ENCODE results near the gene KRTAP4-11. TPM values are rescaled to one million over a fixed set of nuclear protein-coding genes. Genes with fewer than 3 reads are reported as not detected.
"Not testable (repeated sequence)": the region's sequence is repeated elsewhere in the genome, so short reads cannot be mapped to it uniquely, and the experiment has no call there.

KRTAP4-11 gene
- total RNA-seq, 1 experiment from 2014 or later: not detected

- H3K4me2 ChIP-seq (ENCODE audit: low read length): peak within 1 kb of the TSS; percentile 46
- RAD21 ChIA-PET (ENCODE audit: low non-redundant PET in 1 of 2, low total read pairs in 2 of 2, uncharacterized antibody in 2 of 2, unreplicated experiment in 2 of 2); H3K27me3 ChIP-seq (ENCODE audit: insufficient read depth, low read length); intact Hi-C loops (cut with micrococcal nuclease); POLR2A ChIA-PET; H4K20me1 ChIP-seq (ENCODE audit: insufficient read depth); H3K9me2 ChIP-seq (ENCODE audit: insufficient read depth); H3K36me3 ChIP-seq (ENCODE audit: control insufficient read depth in 1 of 2, insufficient read depth in 2 of 2, low read length in 2 of 2); H3K79me2 ChIP-seq (ENCODE audit: insufficient read depth, low read length); CTCF ChIA-PET; DNase-seq (ENCODE audit: low read depth, low spot score); H3K9ac ChIP-seq (ENCODE audit: low read length); BruUV-seq (replicated peaks); ATAC-seq; H3K4me3 ChIP-seq (replicated peaks in 1 of 2; ENCODE audit: low read depth in 1 of 2, low read length in 2 of 2); H2AFZ ChIP-seq (ENCODE audit: low read depth, low read length, poor library complexity, severe bottlenecking): not testable (repeated sequence)
- peaks cover 0 to 14% of the 10 kb centered on the region in 2 experiments; a peak in 1 of 4 replicates for H3K9me3 ChIP-seq (ENCODE audit: control insufficient read depth in 1 of 2, insufficient read depth in 1 of 2, low read depth in 1 of 2, low read length in 2 of 2)
- H3K4me1 ChIP-seq (ENCODE audit: control insufficient read depth in 1 of 2, insufficient read depth in 2 of 2, low read length in 2 of 2): peaks cover 0 to 27% of the 10 kb centered on the region in 2 experiments; a peak in 2 of 4 replicates
- H3K27ac ChIP-seq (ENCODE audit: low read depth, low read length): peak within 1 kb of the TSS; percentile 2
These were observed 5.8 kb upstream of the KRTAP4-11 start, which contains the start of gene KRTAP4-12 for GRCh38 chr17:41123991-41124371. Gene KRTAP4-12, minus strand, starts transcription at chr17:41124182. Its CDS starts 60 bp downstream, at chr17:41124122.

- H3K9me3 ChIP-seq (ENCODE audit: control insufficient read depth in 1 of 2, insufficient read depth in 1 of 2, low read depth in 1 of 2, low read length in 2 of 2): peaks cover 0 to 14% of the 10 kb centered on the region in 2 experiments; a peak in 1 of 4 replicates
- H3K4me2 ChIP-seq (ENCODE audit: low read length): peak overlapping the region; percentile 46
- DNase-seq (ENCODE audit: low read depth, low spot score); ATAC-seq; H3K9ac ChIP-seq (ENCODE audit: low read length); RAD21 ChIA-PET (ENCODE audit: low non-redundant PET in 1 of 2, low total read pairs in 2 of 2, uncharacterized antibody in 2 of 2, unreplicated experiment in 2 of 2); H3K27me3 ChIP-seq (ENCODE audit: insufficient read depth, low read length); H4K20me1 ChIP-seq (ENCODE audit: insufficient read depth); intact Hi-C loops (cut with micrococcal nuclease); H3K36me3 ChIP-seq (ENCODE audit: control insufficient read depth in 1 of 2, insufficient read depth in 2 of 2, low read length in 2 of 2); BruUV-seq (replicated peaks); H3K9me2 ChIP-seq (ENCODE audit: insufficient read depth); CTCF ChIA-PET; H2AFZ ChIP-seq (ENCODE audit: low read depth, low read length, poor library complexity, severe bottlenecking); H3K4me3 ChIP-seq (replicated peaks in 1 of 2; ENCODE audit: low read depth in 1 of 2, low read length in 2 of 2); H3K79me2 ChIP-seq (ENCODE audit: insufficient read depth, low read length); POLR2A ChIA-PET: not testable (repeated sequence)
- peak overlapping the region; percentile 2 for H3K27ac ChIP-seq (ENCODE audit: low read depth, low read length)
- peaks cover 0 to 30% of the 10 kb centered on the region in 2 experiments; a peak in 2 of 4 replicates for H3K4me1 ChIP-seq (ENCODE audit: control insufficient read depth in 1 of 2, insufficient read depth in 2 of 2, low read length in 2 of 2)
These were observed 5.3 kb upstream of the KRTAP4-11 start for GRCh38 chr17:41123292-41123990.

- TF ChIP-seq TCF7L2 (IDR thresholded peaks at IDR 0.05; ENCODE audit: borderline replicate concordance, extremely low read depth, insufficient read depth, insufficient read length) (no peak), SRF (IDR thresholded peaks at IDR 0.05; ENCODE audit: low read depth) (no peak)
- Histone ChIP-seq H3K27me3 (ENCODE audit: insufficient read depth, low read length) (no peaks in the 10 kb centered on the region), H3K4me2 (ENCODE audit: low read length) (no peak overlapping the region), H4K20me1 (ENCODE audit: insufficient read depth) (no peaks in the 10 kb centered on the region), H3K9me3 (ENCODE audit: control insufficient read depth in 1 of 2, insufficient read depth in 1 of 2, low read depth in 1 of 2, low read length in 2 of 2) (peaks cover 0 to 14% of the 10 kb centered on the region in 2 experiments; a peak in 1 of 4 replicates), H3K9me2 (ENCODE audit: insufficient read depth) (no peaks in the 10 kb centered on the region), H3K4me1 (ENCODE audit: control insufficient read depth in 1 of 2, insufficient read depth in 2 of 2, low read length in 2 of 2) (peaks cover 0 to 34% of the 10 kb centered on the region in 2 experiments; a peak in 2 of 4 replicates), H3K79me2 (ENCODE audit: insufficient read depth, low read length) (no peaks in the 10 kb centered on the region), H3K36me3 (ENCODE audit: control insufficient read depth in 1 of 2, insufficient read depth in 2 of 2, low read length in 2 of 2) (no peaks in the 10 kb centered on the region), H3K27ac (ENCODE audit: low read depth, low read length) (no peak overlapping the region), H3K9ac (ENCODE audit: low read length) (no peak overlapping the region), H3K4me3 (replicated peaks in 1 of 2; ENCODE audit: low read depth in 1 of 2, low read length in 2 of 2) (no peak overlapping the region), H2AFZ (ENCODE audit: low read depth, low read length, poor library complexity, severe bottlenecking) (no peak overlapping the region)
- CTCF ChIA-PET: no interaction called here
- ATAC-seq (no peak), DNase-seq (ENCODE audit: low read depth, low spot score) (no peak)
- intact Hi-C loops (cut with micrococcal nuclease): no loop called here
- POLR2A ChIA-PET: no interaction called here
- BruUV-seq (replicated peaks): no TSS peak
- RAD21 ChIA-PET (ENCODE audit: low non-redundant PET in 1 of 2, low total read pairs in 2 of 2, uncharacterized antibody in 2 of 2, unreplicated experiment in 2 of 2): no interaction called here
These were observed 3.6 kb upstream of the KRTAP4-11 start for GRCh38 chr17:41121742-41122141.

GRCh38 chr17:41119696-41120690 is 1.8 kb upstream of the KRTAP4-11 start:
- H3K4me2 ChIP-seq (ENCODE audit: low read length); DNase-seq (ENCODE audit: low read depth, low spot score); H3K4me3 ChIP-seq (replicated peaks in 1 of 2; ENCODE audit: low read depth in 1 of 2, low read length in 2 of 2); H3K79me2 ChIP-seq (ENCODE audit: insufficient read depth, low read length); RAD21 ChIA-PET (ENCODE audit: low non-redundant PET in 1 of 2, low total read pairs in 2 of 2, uncharacterized antibody in 2 of 2, unreplicated experiment in 2 of 2); intact Hi-C loops (cut with micrococcal nuclease); H3K36me3 ChIP-seq (ENCODE audit: control insufficient read depth in 1 of 2, insufficient read depth in 2 of 2, low read length in 2 of 2); H3K9me2 ChIP-seq (ENCODE audit: insufficient read depth); H2AFZ ChIP-seq (ENCODE audit: low read depth, low read length, poor library complexity, severe bottlenecking); BruUV-seq (replicated peaks); H3K27me3 ChIP-seq (ENCODE audit: insufficient read depth, low read length); ATAC-seq; H3K9ac ChIP-seq (ENCODE audit: low read length); H3K9me3 ChIP-seq (ENCODE audit: control insufficient read depth in 1 of 2, insufficient read depth in 1 of 2, low read depth in 1 of 2, low read length in 2 of 2); POLR2A ChIA-PET; CTCF ChIA-PET; H4K20me1 ChIP-seq (ENCODE audit: insufficient read depth); H3K27ac ChIP-seq (ENCODE audit: low read depth, low read length): not testable (repeated sequence)
- H3K4me1 ChIP-seq (ENCODE audit: control insufficient read depth in 1 of 2, insufficient read depth in 2 of 2, low read length in 2 of 2): peaks cover 0 to 32% of the 10 kb centered on the region in 2 experiments; a peak in 2 of 4 replicates
